ENCODE results near the gene KIF17. TPM values are rescaled to one million over a fixed set of nuclear protein-coding genes. Genes with fewer than 3 reads are reported as not detected.

KIF17 gene
- total RNA-seq, 1 experiment from 2014 or later, result 2.4 TPM

DNA sequence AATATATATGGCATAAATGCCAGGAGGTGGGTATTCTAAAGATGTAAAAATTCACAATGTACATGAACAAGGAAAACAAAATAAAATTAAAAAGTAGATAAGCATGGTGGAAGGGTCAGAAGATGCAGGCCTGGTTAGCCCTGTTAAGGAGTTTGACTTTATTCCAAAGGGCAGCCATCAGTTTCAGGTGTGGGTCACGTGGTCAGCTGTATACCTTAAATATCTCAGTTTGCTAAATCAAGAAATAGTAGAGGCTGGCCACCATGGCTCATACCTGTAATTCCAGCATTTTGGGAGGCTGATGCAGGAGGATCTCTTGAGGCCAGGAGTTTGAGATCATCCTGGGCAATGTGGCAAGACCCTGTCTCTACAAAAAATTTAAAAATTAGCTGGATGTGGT, 93.1 kb downstream of the KIF17 start:
- ChIA-PET RAD21 (ENCODE audit: low non-redundant PET in 1 of 2, low total read pairs in 2 of 2, uncharacterized antibody in 2 of 2, unreplicated experiment in 2 of 2) (no interaction called here), CTCF (no interaction called here), POLR2A (no interaction called here)
- H3K27me3 ChIP-seq (ENCODE audit: insufficient read depth, low read length), result no peaks in the 10 kb centered on the region
- H2AFZ ChIP-seq (ENCODE audit: low read depth, low read length, poor library complexity, severe bottlenecking), result no peak overlapping the region
- H4K20me1 ChIP-seq (ENCODE audit: insufficient read depth), result no peaks in the 10 kb centered on the region
- DNase-seq (ENCODE audit: low read depth, low spot score) (no peak), ATAC-seq (no peak)
- H3K4me1 ChIP-seq (ENCODE audit: control insufficient read depth in 1 of 2, insufficient read depth in 2 of 2, low read length in 2 of 2), result peaks cover 3 to 10% of the 10 kb centered on the region in 2 experiments; a peak in 2 of 4 replicates
- H3K27ac ChIP-seq (ENCODE audit: low read depth, low read length), result no peak overlapping the region
- intact Hi-C loops (cut with micrococcal nuclease), result no loop called here
- H3K9me3 ChIP-seq (ENCODE audit: control insufficient read depth in 1 of 2, insufficient read depth in 1 of 2, low read depth in 1 of 2, low read length in 2 of 2), result no peaks in the 10 kb centered on the region
- H3K9me2 ChIP-seq (ENCODE audit: insufficient read depth), result no peaks in the 10 kb centered on the region
- H3K4me3 ChIP-seq (replicated peaks in 1 of 2; ENCODE audit: low read depth in 1 of 2, low read length in 2 of 2), result no peak overlapping the region
- TF ChIP-seq POLR2AphosphoS5 (IDR thresholded peaks at IDR 0.05; ENCODE audit: low read depth, low read length), result no peak
- no peak for TF ChIP-seq FOSL1 (IDR thresholded peaks at IDR 0.05; ENCODE audit: low read depth)
- no peak for TF ChIP-seq CEBPB (IDR thresholded peaks at IDR 0.05; ENCODE audit: low read depth)
- TF ChIP-seq EZH2 (IDR thresholded peaks at IDR 0.05), result no peak
- H3K79me2 ChIP-seq (ENCODE audit: insufficient read depth, low read length), result no peaks in the 10 kb centered on the region
- no peaks in the 10 kb centered on the region for H3K36me3 ChIP-seq (ENCODE audit: control insufficient read depth in 1 of 2, insufficient read depth in 2 of 2, low read length in 2 of 2)
- BruUV-seq (replicated peaks), result no TSS peak
- no peak overlapping the region for H3K9ac ChIP-seq (ENCODE audit: low read length)
- H3K4me2 ChIP-seq (ENCODE audit: low read length), result no peak overlapping the region

- Histone ChIP-seq H4K20me1 (ENCODE audit: insufficient read depth) (no peaks in the 10 kb centered on the region), H3K9me3 (ENCODE audit: control insufficient read depth in 1 of 2, insufficient read depth in 1 of 2, low read depth in 1 of 2, low read length in 2 of 2) (no peaks in the 10 kb centered on the region), H3K36me3 (ENCODE audit: control insufficient read depth in 1 of 2, insufficient read depth in 2 of 2, low read length in 2 of 2) (no peaks in the 10 kb centered on the region; a peak in 1 of 4 replicates), H3K27ac (ENCODE audit: low read depth, low read length) (no peak overlapping the region), H2AFZ (ENCODE audit: low read depth, low read length, poor library complexity, severe bottlenecking) (no peak overlapping the region), H3K27me3 (ENCODE audit: insufficient read depth, low read length) (no peaks in the 10 kb centered on the region), H3K4me1 (ENCODE audit: control insufficient read depth in 1 of 2, insufficient read depth in 2 of 2, low read length in 2 of 2) (no peaks in the 10 kb centered on the region; a peak in 1 of 4 replicates), H3K4me3 (replicated peaks in 1 of 2; ENCODE audit: low read depth in 1 of 2, low read length in 2 of 2) (no peak overlapping the region), H3K4me2 (ENCODE audit: low read length) (no peak overlapping the region), H3K9me2 (ENCODE audit: insufficient read depth) (no peaks in the 10 kb centered on the region), H3K79me2 (ENCODE audit: insufficient read depth, low read length) (no peaks in the 10 kb centered on the region), H3K9ac (ENCODE audit: low read length) (no peak overlapping the region)
- intact Hi-C loops (cut with micrococcal nuclease), result no loop called here
- ATAC-seq, result no peak
- DNase-seq (ENCODE audit: low read depth, low spot score), result no peak
- RAD21 ChIA-PET (ENCODE audit: low non-redundant PET in 1 of 2, low total read pairs in 2 of 2, uncharacterized antibody in 2 of 2, unreplicated experiment in 2 of 2), result no interaction called here
- CTCF ChIA-PET, result no interaction called here
- POLR2A ChIA-PET, result no interaction called here
- BruUV-seq (replicated peaks), result no TSS peak
- TF ChIP-seq ZBTB33 (IDR thresholded peaks at IDR 0.05; ENCODE audit: extremely low read depth, insufficient replicate concordance, low read length), result no peak
- no peak for TF ChIP-seq JUND (IDR thresholded peaks at IDR 0.05)
- TF ChIP-seq ZNF274 (IDR thresholded peaks at IDR 0.05; ENCODE audit: low read depth, low read length), result no peak
- no peak for TF ChIP-seq ZFX (IDR thresholded peaks at IDR 0.05)
- no peak for TF ChIP-seq CEBPB (IDR thresholded peaks at IDR 0.05; ENCODE audit: low read depth)
- TF ChIP-seq SRF (IDR thresholded peaks at IDR 0.05; ENCODE audit: low read depth), result no peak
- TF ChIP-seq CTCF (IDR thresholded peaks at IDR 0.05 in 2 of 3, conservative IDR thresholded peaks at IDR 0.05 in 1 of 3; ENCODE audit: borderline replicate concordance in 1 of 3, insufficient read depth in 1 of 3, low read depth in 2 of 3, low read length in 2 of 3), result no peak
- TF ChIP-seq EGR1 (IDR thresholded peaks at IDR 0.05; ENCODE audit: low read depth), result no peak
- TF ChIP-seq YY1 (IDR thresholded peaks at IDR 0.05; ENCODE audit: extremely low read depth, insufficient replicate concordance, low read depth, low read length), result no peak
- TF ChIP-seq, protein P1, sequence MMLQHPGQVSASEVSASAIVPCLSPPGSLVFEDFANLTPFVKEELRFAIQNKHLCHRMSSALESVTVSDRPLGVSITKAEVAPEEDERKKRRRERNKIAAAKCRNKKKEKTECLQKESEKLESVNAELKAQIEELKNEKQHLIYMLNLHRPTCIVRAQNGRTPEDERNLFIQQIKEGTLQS (IDR thresholded peaks at IDR 0.05), result no peak
- no peak for TF ChIP-seq POLR2A (IDR thresholded peaks at IDR 0.05; ENCODE audit: borderline replicate concordance, extremely low read depth, insufficient read depth, insufficient read length)
- no peak for TF ChIP-seq TCF7L2 (IDR thresholded peaks at IDR 0.05; ENCODE audit: borderline replicate concordance, extremely low read depth, insufficient read depth, insufficient read length)
- TF ChIP-seq CBX3 (IDR thresholded peaks at IDR 0.05; ENCODE audit: low read depth), result no peak
These were observed 96.8 kb downstream of the KIF17 start for GRCh38 chr1:20621012-20621411.

All from HCT116 (cell line).